Mucosa of rectum (tissue), 2 donors: ENCODE results near the gene LRRC28.

ENCODE experiments used
- H3K27ac ChIP-seq, 2 donors: one replicate each; pipeline ENCODE4 v1.7.0; 2013; ENCODE audit warnings: inconsistent platforms in 2 of 2, low read depth in 2 of 2, low read length in 2 of 2
- H3K27me3 ChIP-seq, 2 donors: one replicate each; pipeline ENCODE4 v1.7.0; 2013; ENCODE audit warnings: low read length in 2 of 2; ENCODE audit not compliant: control insufficient read depth in 2 of 2, insufficient read depth in 2 of 2
- H3K36me3 ChIP-seq, 2 donors: one replicate each; pipeline ENCODE4 v1.7.0; 2013; ENCODE audit warnings: low read length in 2 of 2; ENCODE audit not compliant: control insufficient read depth in 2 of 2, insufficient read depth in 2 of 2
- H3K4me1 ChIP-seq, 2 donors: one replicate each; pipeline ENCODE4 v1.7.0; 2013; ENCODE audit warnings: low read length in 2 of 2, mild to moderate bottlenecking in 1 of 2; ENCODE audit not compliant: control insufficient read depth in 2 of 2, insufficient read depth in 2 of 2
- H3K4me3 ChIP-seq, 2 donors: one replicate each; pipeline ENCODE4 v1.7.0; 2013; ENCODE audit warnings: low read length in 2 of 2
- H3K9ac ChIP-seq, 2 donors: one replicate each; pipeline ENCODE4 v1.7.0; 2013; ENCODE audit warnings: low read length in 2 of 2, low read depth in 1 of 2, mild to moderate bottlenecking in 1 of 2
- H3K9me3 ChIP-seq, 2 donors: one replicate each; pipeline ENCODE4 v1.7.0; 2013; ENCODE audit warnings: low read length in 2 of 2; ENCODE audit not compliant: control insufficient read depth in 2 of 2
- donor health status: healthy.
- donor health status: Normal muscosa, but diverticular disease.

LRRC28 gene

GRCh38 chr15:99333981-99334380 is 82.7 kb downstream of the LRRC28 start:
- no peak overlapping the region for H3K9ac ChIP-seq
- H3K27me3 ChIP-seq: no peaks in the 10 kb centered on the region

DNA sequence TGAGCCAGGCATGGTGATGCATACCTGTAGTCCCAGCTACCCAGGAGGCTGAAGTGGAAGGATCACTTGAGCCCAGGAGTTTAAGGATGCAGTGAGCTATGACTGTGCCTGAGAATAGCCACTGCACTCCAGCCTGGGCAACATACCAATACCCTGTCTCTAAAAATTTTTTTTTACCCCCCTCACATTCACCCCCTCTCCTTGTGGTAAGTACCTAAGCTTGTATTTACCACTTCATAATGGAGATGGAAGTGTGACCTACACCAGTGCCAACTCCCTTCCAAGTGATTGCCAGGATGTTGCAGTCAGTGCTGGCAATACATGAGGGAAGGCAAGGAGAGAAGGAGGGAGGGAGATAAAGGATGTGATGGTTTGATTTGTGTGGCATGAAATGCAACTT is 84.2 kb downstream of the LRRC28 start:
- no peaks in the 10 kb centered on the region for H3K9me3 ChIP-seq
- H3K27me3 ChIP-seq: no peaks in the 10 kb centered on the region
- peaks cover 2% of the 10 kb centered on the region in 2 donors for H3K36me3 ChIP-seq
- H3K4me3 ChIP-seq: no peak overlapping the region
- H3K9ac ChIP-seq: no peak overlapping the region
- no peaks in the 10 kb centered on the region for H3K4me1 ChIP-seq
- H3K27ac ChIP-seq: no peak overlapping the region

More at GRCh38 chr15:99333981-99334380, 82.7 kb downstream of the LRRC28 start:
- Histone ChIP-seq H3K9me3 (no peaks in the 10 kb centered on the region), H3K27ac (no peak overlapping the region), H3K4me1 (no peaks in the 10 kb centered on the region), H3K4me3 (no peak overlapping the region), H3K36me3 (peaks cover 2% of the 10 kb centered on the region in 2 donors)

- Histone ChIP-seq H3K4me3 (no peak overlapping the region), H3K4me1 (no peaks in the 10 kb centered on the region), H3K9me3 (no peaks in the 10 kb centered on the region), H3K27me3 (no peaks in the 10 kb centered on the region), H3K27ac (no peak overlapping the region), H3K9ac (no peak overlapping the region), H3K36me3 (peaks cover 2% of the 10 kb centered on the region in 2 donors)
Measured at GRCh38 chr15:99336794-99337193, 85.5 kb downstream of the LRRC28 start.

GRCh38 chr15:99340347-99340746 is 89.1 kb downstream of the LRRC28 start:
- Histone ChIP-seq H3K27ac (no peak overlapping the region), H3K36me3 (peaks cover 3 to 6% of the 10 kb centered on the region in 2 donors), H3K27me3 (no peaks in the 10 kb centered on the region)

DNA sequence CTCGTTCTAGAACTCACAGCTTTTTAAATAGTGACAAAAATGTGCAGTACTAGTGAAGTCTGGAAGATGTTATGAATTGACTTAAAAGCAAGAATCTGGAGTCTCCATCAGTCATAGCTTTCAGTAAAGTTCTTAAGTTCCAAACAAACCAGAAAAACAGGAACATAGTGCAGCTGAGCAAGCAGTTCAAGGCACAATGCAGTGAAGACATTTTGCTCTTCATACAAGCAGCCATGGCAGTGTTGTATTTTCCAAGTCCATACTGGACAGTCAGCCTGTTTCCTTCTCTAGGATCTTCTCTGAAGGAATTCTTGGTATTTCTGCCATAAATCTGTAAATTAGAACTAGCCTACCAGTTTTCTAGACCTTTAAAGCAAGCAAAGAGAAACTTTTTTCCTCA is 90.5 kb downstream of the LRRC28 start:
- H3K36me3 ChIP-seq: peaks cover 3 to 4% of the 10 kb centered on the region in 2 donors
- no peak overlapping the region for H3K27ac ChIP-seq
- H3K4me3 ChIP-seq: no peak overlapping the region
- H3K4me1 ChIP-seq: no peaks in the 10 kb centered on the region
- H3K9ac ChIP-seq: no peak overlapping the region
- H3K27me3 ChIP-seq: no peaks in the 10 kb centered on the region
- H3K9me3 ChIP-seq: no peaks in the 10 kb centered on the region

More at GRCh38 chr15:99340347-99340746, 89.1 kb downstream of the LRRC28 start:
- no peak overlapping the region for H3K9ac ChIP-seq
- no peaks in the 10 kb centered on the region for H3K4me1 ChIP-seq
- no peak overlapping the region for H3K4me3 ChIP-seq
- no peaks in the 10 kb centered on the region for H3K9me3 ChIP-seq

DNA sequence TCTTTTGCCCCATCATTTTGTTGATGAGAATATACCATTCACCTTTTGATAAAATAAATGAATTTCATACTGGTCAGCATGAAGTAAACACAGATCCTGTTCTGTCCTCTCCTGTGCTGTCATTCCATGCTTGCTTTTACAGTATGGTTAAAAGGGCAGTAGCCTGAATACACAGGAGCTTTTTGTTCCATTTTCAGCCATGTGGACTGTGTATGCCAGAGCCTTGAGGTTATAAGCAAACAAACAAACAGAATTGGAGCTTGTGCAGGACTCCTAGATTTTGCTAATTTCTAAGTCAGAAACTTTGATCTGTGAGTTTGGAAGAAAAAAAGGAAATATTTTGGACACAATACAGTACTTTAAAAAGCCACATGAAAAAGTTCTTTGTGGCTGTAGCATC is 91.9 kb downstream of the LRRC28 start:
- Histone ChIP-seq H3K4me1 (no peaks in the 10 kb centered on the region), H3K27ac (no peak overlapping the region), H3K36me3 (peaks cover 3 to 4% of the 10 kb centered on the region in 2 donors), H3K9ac (no peak overlapping the region), H3K9me3 (no peaks in the 10 kb centered on the region), H3K4me3 (no peak overlapping the region), H3K27me3 (no peaks in the 10 kb centered on the region)

DNA sequence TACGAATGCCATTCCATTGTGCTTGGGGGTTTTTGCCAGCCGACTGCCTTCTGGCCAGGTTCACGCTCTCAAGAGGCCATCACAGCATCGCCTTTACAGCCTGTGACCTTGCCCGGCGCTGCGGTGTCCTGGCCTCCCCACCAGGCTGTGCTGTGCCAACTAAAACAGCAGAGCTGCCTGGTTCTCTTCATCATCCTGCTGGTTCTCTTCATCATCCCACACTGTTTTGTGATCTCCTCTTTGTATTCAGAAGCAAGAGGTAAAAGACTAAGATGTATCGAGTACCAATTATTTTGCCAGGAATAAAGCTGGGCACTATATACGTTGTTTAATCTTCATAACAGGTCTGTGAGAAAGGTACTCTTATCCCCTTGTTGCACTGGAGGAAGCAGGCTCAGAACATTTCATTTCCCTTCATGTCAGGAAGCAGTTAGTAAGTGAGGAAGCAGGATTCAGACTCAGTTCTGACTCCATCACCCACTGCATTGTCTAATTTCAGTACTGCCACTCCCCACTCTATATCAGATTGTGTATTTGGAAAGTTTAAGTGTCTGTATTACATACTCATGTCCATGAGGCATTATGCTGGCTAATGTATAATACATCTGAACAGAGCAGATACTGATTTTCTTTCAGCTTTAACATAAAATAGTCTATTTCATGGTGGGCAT is 92.7 kb downstream of the LRRC28 start:
- no peaks in the 10 kb centered on the region for H3K9me3 ChIP-seq
- no peak overlapping the region for H3K4me3 ChIP-seq
- H3K4me1 ChIP-seq: no peaks in the 10 kb centered on the region
- H3K9ac ChIP-seq: no peak overlapping the region
- H3K36me3 ChIP-seq: peaks cover 3 to 4% of the 10 kb centered on the region in 2 donors
- no peaks in the 10 kb centered on the region for H3K27me3 ChIP-seq
- H3K27ac ChIP-seq: no peak overlapping the region

DNA sequence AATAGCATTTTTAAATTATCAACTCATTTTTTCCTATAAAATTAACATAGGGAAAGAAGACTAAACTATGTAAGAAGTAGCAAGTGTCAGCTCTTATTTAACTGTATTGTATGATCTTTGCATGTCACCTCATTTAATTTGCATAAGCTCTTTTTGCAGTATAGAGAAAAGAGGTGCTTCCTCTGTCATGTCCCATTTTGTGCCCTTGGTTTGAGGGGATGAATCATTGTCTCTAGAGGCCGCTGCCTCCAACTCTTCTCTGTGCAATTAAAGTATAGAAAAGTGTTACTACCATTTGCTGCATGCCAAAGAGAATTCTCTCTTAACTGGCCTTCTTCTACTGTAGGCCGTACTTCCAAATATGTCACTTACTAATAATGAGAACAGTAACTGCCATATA is 93.4 kb downstream of the LRRC28 start:
- Histone ChIP-seq H3K9me3 (no peaks in the 10 kb centered on the region), H3K9ac (no peak overlapping the region), H3K27ac (no peak overlapping the region), H3K27me3 (no peaks in the 10 kb centered on the region), H3K36me3 (peaks cover 3 to 4% of the 10 kb centered on the region in 2 donors), H3K4me3 (no peak overlapping the region), H3K4me1 (no peaks in the 10 kb centered on the region)

GRCh38 chr15:99345242-99345641 is 94.0 kb downstream of the LRRC28 start:
- Histone ChIP-seq H3K27ac (no peak overlapping the region), H3K36me3 (peaks cover 3 to 4% of the 10 kb centered on the region in 2 donors), H3K9me3 (no peaks in the 10 kb centered on the region), H3K4me1 (no peaks in the 10 kb centered on the region), H3K27me3 (no peaks in the 10 kb centered on the region), H3K4me3 (no peak overlapping the region), H3K9ac (no peak overlapping the region)

DNA sequence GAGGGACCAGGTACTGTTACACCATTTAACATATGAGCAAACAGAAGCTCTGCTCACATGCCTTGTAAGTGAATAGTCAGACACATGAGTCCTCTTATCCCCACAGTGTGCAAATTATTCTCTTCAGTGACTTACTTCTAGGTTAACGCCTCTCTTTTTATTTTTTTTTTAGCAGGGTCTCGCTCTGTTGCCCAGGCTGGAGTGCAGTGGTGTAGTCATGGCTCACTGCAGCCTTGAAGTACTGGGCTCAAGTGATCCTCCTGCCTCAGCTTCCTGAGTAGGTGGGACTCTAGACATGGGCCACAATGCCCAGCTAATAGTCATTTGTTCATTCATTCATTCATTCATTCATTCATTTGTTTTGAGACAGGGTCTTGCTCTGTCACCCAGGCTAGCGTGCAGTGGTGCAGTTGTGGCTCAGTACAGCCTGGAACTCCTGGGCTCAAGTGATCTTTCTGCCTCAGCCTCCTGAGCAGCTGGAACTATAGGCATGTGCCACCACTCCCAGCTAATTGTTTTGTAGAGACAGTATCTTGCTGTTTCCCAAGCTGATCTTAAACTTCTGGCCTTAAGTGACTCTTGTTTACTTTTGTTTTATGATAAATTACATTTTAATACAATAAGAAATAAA is 94.7 kb downstream of the LRRC28 start:
- Histone ChIP-seq H3K9me3 (no peaks in the 10 kb centered on the region), H3K4me1 (no peaks in the 10 kb centered on the region), H3K36me3 (peaks cover 3 to 4% of the 10 kb centered on the region in 2 donors), H3K4me3 (no peak overlapping the region), H3K27me3 (no peaks in the 10 kb centered on the region), H3K27ac (no peak overlapping the region), H3K9ac (no peak overlapping the region)
